K562 (cell line): Measurements from ENCODE around the gene ZC3H11A. TPM values are rescaled to one million over a fixed set of nuclear protein-coding genes. Genes with fewer than 3 reads are reported as not detected.

Experiments used
- FOXK2 ChIP-seq, 2 experiments: fragments of 450-650 bp; IDR thresholded peaks in 1 of 2; conservative IDR thresholded peaks in 1 of 2; 2 replicates each; pipeline ENCODE4 v1.6.1; 2016; ENCODE audit warnings: low read depth in 2 of 2, mild to moderate bottlenecking in 1 of 2
- HDAC8 ChIP-seq: fragments of 450-650 bp; IDR thresholded peaks from 2 replicates; pipeline ENCODE4 v1.6.1; 2016; ENCODE audit warnings: mild to moderate bottlenecking, missing genetic modification characterization, moderate library complexity, missing compliant biosample characterization
- ILK ChIP-seq: fragments of 450-650 bp; IDR thresholded peaks from 2 replicates; pipeline ENCODE4 v1.6.1; 2016; ENCODE audit warnings: missing genetic modification characterization, low read depth, mild to moderate bottlenecking, missing compliant biosample characterization, moderate library complexity, borderline replicate concordance
- MGA ChIP-seq: fragments of 450-650 bp; IDR thresholded peaks from 2 replicates; pipeline ENCODE4 v1.6.1; 2016; ENCODE audit warnings: mild to moderate bottlenecking, moderate library complexity
- NFIX ChIP-seq: fragments of 250-450 bp; sonication (Bioruptor Pico); IDR thresholded peaks from 2 replicates; pipeline ENCODE4 v1.4.0; 2020; ENCODE audit warnings: low read depth, mild to moderate bottlenecking, moderate library complexity
- PRDM10 ChIP-seq: fragments of 450-650 bp; IDR thresholded peaks from 2 replicates; pipeline ENCODE4 v1.6.1; 2018; ENCODE audit not compliant: partially characterized antibody
- TEAD4 ChIP-seq, 2 experiments: sonication (generic) in 1 of 2; formaldehyde crosslinking in 1 of 2; IDR thresholded peaks; 2 replicates each; pipeline versions ENCODE4 v1.6.1 to v1.8.0; 2012 to 2022; ENCODE audit warnings: borderline replicate concordance in 1 of 2, inconsistent platforms in 1 of 2, low read length in 1 of 2, mild to moderate bottlenecking in 1 of 2, missing genetic modification reagents in 1 of 2
- XRCC3 ChIP-seq: fragments of 450-650 bp; IDR thresholded peaks from 2 replicates; pipeline ENCODE4 v1.6.1; 2017; ENCODE audit warnings: mild to moderate bottlenecking, moderate library complexity
- ZBTB7A ChIP-seq: IDR thresholded peaks from 2 replicates; pipeline ENCODE4 v1.6.1; 2011; ENCODE audit warnings: low read depth, mild to moderate bottlenecking, low read length, moderate library complexity, borderline replicate concordance; ENCODE audit not compliant: control insufficient read depth
- ZNF445 ChIP-seq: fragments of 250-450 bp; sonication (Bioruptor Pico); IDR thresholded peaks from 2 replicates; pipeline ENCODE4 v1.4.0; 2020; ENCODE audit warnings: low read depth, mild to moderate bottlenecking, moderate library complexity
- polyA plus RNA-seq, 8 experiments: library from polyadenylated mRNA; depleted of rRNA in 4 of 8; stranded (reverse) in 5 of 8; unstranded in 3 of 8; fragments of >200 nt; fragmentation: Nextera tagmentation in 2 of 8; fragmentation: Illumina TruSeq in 1 of 8; extraction: Ambion mirVana in 2 of 8; extraction: Trizol in 1 of 8; gene quantifications; 2 replicates each; pipeline versions ENCODE4 v1.2.1 to v1.2.3, GENCODE V29; 2011 to 2014; ENCODE audit warnings: inconsistent platforms in 1 of 8, missing spikeins in 1 of 8
- total RNA-seq, 7 experiments: library from RNA; depleted of rRNA in 6 of 7; stranded (reverse); fragments of >200 nt in 6 of 7; fragmentation: Illumina TruSeq in 2 of 7; extraction: Trizol in 2 of 7; gene quantifications; 2 replicates each; pipeline versions ENCODE4 v1.2.1 to v1.2.3, GENCODE V29; 2011 to 2021; ENCODE audit warnings: low replicate concordance in 1 of 7

ZC3H11A gene
- total and polyA plus RNA-seq, 9 of the 15 experiments (the other 6 are each of a cell fraction or from before 2014, with no cell fraction given): 34.2 to 137 (median 102) TPM

GRCh38 chr1:203795441-203796235 is at the start of gene ZC3H11A, which contains the start of gene ZBED6 (continued):
- peak; percentile 91 for TF ChIP-seq MGA
- TF ChIP-seq ZBTB7A: peak; percentile 74; the same call in 1 of the 2 replicates
- peak; percentile 77 to 89; a peak in 3 of 4 replicates for TF ChIP-seq FOXK2 (conservative IDR thresholded peaks at IDR 0.05 in 1 of 2, IDR thresholded peaks at IDR 0.05 in 1 of 2; ENCODE audit: low read depth in 2 of 2)
- peak; percentile 71 for TF ChIP-seq TEAD4 (IDR thresholded peaks at IDR 0.05; ENCODE audit: low read length)
- no peak for TF ChIP-seq TEAD4 (CRISPR knock-in tag; IDR thresholded peaks at IDR 0.05; ENCODE audit: borderline replicate concordance)
- no peak for TF ChIP-seq ILK (tag)
- TF ChIP-seq XRCC3: no peak
- TF ChIP-seq ZNF445 (CRISPR knock-in tag): no peak
- TF ChIP-seq NFIX: no peak
- TF ChIP-seq HDAC8: peak; percentile 60; the same call in 1 of the 2 replicates
- TF ChIP-seq PRDM10: no peak
